Hematopoietic multipotent progenitor cell treated with erythropoietin and hydrocortisone succinate and interleukin-3 and kit ligand, for 8 days (in vitro differentiated cells): ENCODE data around the gene GYG2.
"Not testable (repeated sequence)": the region's sequence is repeated elsewhere in the genome, so short reads cannot be mapped to it uniquely, and the experiment has no call there.

ENCODE experiments used
- DNase-seq: peaks from one replicate; pipeline ENCODE4 v3.0.0-alpha.2; 2015

GYG2 gene

GRCh38 chrX:2910109-2910508 lies 81.4 kb downstream of the GYG2 start:
- no peak for DNase-seq

GRCh38 chrX:2913118-2913517 lies 84.4 kb downstream of the GYG2 start:
- no peak for DNase-seq

DNA sequence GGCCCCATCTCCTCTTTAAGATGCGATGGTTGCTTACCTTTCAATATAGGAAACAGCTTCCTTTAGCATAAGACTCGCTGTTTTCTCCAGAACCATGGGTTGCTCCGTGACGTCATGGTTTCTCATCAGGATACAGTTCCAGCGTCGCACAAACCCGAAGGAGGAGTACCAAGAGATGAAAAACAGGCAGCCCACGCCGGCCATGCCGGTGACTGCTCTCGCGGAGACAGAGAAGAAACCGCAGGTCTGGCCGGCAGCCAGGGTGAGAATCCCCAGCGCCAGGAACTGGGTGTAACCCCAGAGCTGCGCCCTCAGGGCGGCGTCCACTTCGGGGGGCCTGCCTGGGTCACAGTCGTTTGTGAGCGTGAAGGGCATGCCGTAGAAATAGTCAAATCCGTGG lies 89.0 kb downstream of the GYG2 start:
- no peak for DNase-seq

- DNase-seq: no peak
Observed at GRCh38 chrX:2921193-2921592, 92.5 kb downstream of the GYG2 start.

DNA sequence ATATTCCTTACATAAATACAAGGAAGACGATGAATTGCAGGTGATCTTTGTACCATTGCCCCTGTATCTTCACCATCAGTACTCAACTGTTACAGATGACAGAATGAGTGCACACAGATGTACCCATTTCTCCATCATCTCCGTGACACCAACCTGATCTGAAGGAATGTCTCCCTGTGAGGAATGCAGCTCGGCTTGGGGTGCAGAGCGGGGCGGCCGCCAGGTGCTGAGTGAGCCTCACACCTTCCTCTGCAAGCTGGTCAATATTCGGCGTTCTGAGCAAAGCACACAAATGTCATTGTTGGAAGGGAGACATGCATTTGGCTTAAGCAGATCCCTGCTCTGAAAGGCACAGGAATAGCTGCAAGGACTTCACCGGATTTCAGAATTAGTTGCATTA lies 93.0 kb downstream of the GYG2 start:
- no peak for DNase-seq

DNA sequence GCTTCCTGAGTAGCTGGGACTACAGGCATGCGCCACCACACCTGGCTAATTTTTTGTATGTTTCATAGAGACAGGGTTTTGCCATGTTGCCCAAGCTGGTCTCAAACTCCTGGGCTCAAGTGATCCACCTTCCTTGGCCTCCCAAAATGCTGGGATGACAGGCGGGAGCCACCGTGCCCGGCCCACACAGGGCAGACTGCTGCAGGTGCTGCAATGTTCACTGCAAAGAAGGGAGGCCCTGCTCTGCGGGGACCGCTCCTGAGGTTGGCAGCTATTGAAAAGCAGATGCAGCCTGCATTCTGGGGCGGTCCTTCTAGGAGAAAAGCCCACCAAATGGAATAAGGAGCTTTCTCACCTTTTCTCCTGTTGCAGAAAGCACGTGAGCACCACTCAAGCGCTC lies 95.4 kb downstream of the GYG2 start:
- no peak for DNase-seq

- DNase-seq: not testable (repeated sequence)
Observed at GRCh38 chrX:2926255-2926654, 97.5 kb downstream of the GYG2 start.

DNA sequence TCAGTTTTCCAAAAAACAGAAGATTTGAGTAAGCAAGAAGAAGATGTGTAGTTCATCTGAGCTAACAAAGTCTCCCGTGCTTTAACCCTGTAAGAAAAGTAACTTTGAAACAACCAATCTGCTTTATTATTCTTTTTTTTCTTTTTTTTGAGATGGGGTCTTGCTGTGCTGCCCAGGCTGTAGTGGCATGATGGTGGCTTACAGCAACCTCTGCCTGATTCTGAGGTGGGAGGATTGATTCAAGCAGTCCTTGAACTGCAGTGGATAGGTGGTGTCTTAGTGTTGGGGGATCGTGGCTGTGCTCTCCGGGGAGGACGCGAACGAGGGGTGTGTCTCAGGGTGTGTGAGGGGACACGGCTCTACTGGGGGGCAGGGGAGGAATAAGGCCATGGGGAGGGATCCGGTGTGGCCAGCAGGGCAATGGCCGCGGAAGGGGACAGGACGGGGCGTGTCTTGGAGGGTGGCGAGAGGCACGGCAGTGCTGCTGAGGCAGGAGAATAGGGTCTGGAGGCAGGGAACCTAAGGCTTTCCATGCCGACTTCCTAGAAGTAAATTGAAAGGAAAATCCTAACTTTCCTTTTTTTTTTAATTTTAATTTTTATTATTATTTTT lies 98.0 kb downstream of the GYG2 start:
- DNase-seq: no peak

DNA sequence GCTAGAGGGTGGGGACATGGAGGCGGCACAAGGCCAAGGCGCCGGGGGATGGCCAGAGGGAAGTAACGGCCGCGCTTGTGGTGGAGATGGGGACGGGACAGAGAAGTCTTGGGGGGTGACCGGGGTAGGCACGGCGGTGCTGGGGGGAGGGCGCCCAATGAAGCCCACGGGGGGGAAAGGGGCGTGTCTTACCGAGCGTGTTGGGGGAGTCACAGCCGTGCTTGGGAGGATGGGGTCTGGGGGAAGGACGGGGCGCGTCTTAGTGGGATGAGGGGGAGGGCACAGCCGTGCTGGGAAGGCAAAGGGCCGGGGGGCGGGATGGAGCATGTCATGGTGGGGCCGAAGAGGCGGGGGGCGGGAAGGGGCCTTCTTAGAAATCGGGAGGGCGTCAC lies 99.5 kb downstream of the GYG2 start:
- no peak for DNase-seq

GRCh38 chrX:2928583-2929434 lies 100.1 kb downstream of the GYG2 start, which contains the start of gene ARSD:
TSS of gene ARSD (minus strand) at chrX:2929339. CDS start at chrX:2929275, 64 bp downstream.
- DNase-seq: peak; percentile 52

- no peak for DNase-seq
Observed at GRCh38 chrX:2931155-2931554, 102.4 kb downstream of the GYG2 start.

DNA sequence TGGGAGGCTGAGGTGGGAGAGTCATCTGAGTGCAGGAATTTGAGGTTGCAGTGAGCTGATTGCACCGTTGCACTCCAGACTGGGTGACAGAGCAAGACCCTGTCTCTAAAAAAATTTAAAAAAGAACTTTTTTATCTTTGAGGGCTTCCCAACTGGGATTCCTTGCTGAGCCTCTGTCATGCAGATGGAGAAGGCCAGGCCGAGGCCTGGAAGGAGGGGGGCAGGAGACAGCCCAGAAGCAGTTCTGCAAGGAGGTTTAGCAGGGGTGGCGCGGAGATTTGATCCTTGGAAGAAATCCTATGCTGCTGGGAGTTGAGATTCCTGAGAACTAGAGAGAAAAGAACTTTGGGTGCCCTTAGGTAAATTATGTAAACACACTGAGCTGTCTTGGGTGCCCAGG lies 102.9 kb downstream of the GYG2 start:
- DNase-seq: no peak
